ENCODE results near the gene CNTRL.
"Not testable (repeated sequence)": the region's sequence is repeated elsewhere in the genome, so short reads cannot be mapped to it uniquely, and the experiment has no call there.

DNA sequence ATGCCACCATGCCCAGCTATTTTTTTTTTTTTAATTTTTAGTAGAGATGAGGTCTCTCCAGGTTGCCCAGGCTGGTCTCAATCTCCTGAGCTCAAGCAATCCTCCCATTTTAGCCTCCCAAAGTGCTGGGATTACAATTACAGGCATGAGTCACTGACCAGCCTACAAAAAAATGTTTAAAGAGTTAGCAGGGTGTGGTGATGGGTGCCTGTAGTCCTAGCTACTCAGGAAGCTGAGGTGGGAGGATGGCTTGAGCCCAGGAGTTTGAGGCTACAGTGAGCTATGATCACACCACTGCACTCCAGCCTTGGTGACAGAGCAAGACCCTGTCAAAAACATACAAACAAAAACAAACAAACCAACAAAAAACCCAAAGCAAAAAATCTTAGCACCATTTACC is 39.0 kb upstream of the CNTRL start:
- TF ChIP-seq, protein P1, sequence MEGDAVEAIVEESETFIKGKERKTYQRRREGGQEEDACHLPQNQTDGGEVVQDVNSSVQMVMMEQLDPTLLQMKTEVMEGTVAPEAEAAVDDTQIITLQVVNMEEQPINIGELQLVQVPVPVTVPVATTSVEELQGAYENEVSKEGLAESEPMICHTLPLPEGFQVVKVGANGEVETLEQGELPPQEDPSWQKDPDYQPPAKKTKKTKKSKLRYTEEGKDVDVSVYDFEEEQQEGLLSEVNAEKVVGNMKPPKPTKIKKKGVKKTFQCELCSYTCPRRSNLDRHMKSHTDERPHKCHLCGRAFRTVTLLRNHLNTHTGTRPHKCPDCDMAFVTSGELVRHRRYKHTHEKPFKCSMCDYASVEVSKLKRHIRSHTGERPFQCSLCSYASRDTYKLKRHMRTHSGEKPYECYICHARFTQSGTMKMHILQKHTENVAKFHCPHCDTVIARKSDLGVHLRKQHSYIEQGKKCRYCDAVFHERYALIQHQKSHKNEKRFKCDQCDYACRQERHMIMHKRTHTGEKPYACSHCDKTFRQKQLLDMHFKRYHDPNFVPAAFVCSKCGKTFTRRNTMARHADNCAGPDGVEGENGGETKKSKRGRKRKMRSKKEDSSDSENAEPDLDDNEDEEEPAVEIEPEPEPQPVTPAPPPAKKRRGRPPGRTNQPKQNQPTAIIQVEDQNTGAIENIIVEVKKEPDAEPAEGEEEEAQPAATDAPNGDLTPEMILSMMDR (IDR thresholded peaks at IDR 0.05; ENCODE audit: poor library complexity): not testable (repeated sequence)
- not testable (repeated sequence) for TF ChIP-seq EZH2phosphoT487 (IDR thresholded peaks at IDR 0.05; ENCODE audit: low read depth, severe bottlenecking, unreplicated experiment); EZH2 (IDR thresholded peaks at IDR 0.05; ENCODE audit: borderline replicate concordance)

Measured in hepatocyte (in vitro differentiated cells).